AG10803 (cell line): ENCODE data around the gene METTL14.

Experiments
- DNase-seq: peaks from one replicate; pipeline ENCODE4 v3.0.0; 2010; ENCODE audit warnings: low read depth
- H3K4me3 ChIP-seq: 2 replicates; pipeline ENCODE4 v1.5.1; 2011; ENCODE audit warnings: mild to moderate bottlenecking, low read length, control low read depth
- CTCF ChIP-seq: conservative IDR thresholded peaks from 2 replicates; pipeline ENCODE4 v1.5.1; 2011; ENCODE audit warnings: mild to moderate bottlenecking, low read length, control low read depth, inconsistent platforms

METTL14 gene

GRCh38 chr4:118723369-118723768 is 38.2 kb downstream of the METTL14 start:
- TF ChIP-seq CTCF = no peak
- DNase-seq = no peak
- no peak overlapping the region for H3K4me3 ChIP-seq

GRCh38 chr4:118727360-118727759 is 42.2 kb downstream of the METTL14 start:
- no peak for DNase-seq
- no peak for TF ChIP-seq CTCF

GRCh38 chr4:118729287-118730286 is 44.4 kb downstream of the METTL14 start:
- peak; percentile 78 for DNase-seq
- no peak overlapping the region for H3K4me3 ChIP-seq
- no peak for TF ChIP-seq CTCF

More at GRCh38 chr4:118727360-118727759, 42.2 kb downstream of the METTL14 start:
- H3K4me3 ChIP-seq = no peak overlapping the region

- no peak overlapping the region for H3K4me3 ChIP-seq
- no peak for TF ChIP-seq CTCF
- DNase-seq = no peak
These were observed 45.5 kb downstream of the METTL14 start for GRCh38 chr4:118730683-118731082.

- peak; percentile 79 for DNase-seq
- TF ChIP-seq CTCF = no peak
- no peak overlapping the region for H3K4me3 ChIP-seq
These were observed 47.6 kb downstream of the METTL14 start for GRCh38 chr4:118732591-118733330.

- no peak for DNase-seq
- TF ChIP-seq CTCF = no peak
These were observed 49.5 kb downstream of the METTL14 start for GRCh38 chr4:118734491-118735205.

More at GRCh38 chr4:118734491-118735205, 49.5 kb downstream of the METTL14 start:
- H3K4me3 ChIP-seq = no peak overlapping the region
